Measurements from ENCODE around the gene PDZD2. TPM values are rescaled to one million over a fixed set of nuclear protein-coding genes. Genes with fewer than 3 reads are reported as not detected.

The PDZD2 gene
- total and polyA plus RNA-seq, 2 experiments from 2014 or later: 0.21 TPM; not detected in 1

DNA sequence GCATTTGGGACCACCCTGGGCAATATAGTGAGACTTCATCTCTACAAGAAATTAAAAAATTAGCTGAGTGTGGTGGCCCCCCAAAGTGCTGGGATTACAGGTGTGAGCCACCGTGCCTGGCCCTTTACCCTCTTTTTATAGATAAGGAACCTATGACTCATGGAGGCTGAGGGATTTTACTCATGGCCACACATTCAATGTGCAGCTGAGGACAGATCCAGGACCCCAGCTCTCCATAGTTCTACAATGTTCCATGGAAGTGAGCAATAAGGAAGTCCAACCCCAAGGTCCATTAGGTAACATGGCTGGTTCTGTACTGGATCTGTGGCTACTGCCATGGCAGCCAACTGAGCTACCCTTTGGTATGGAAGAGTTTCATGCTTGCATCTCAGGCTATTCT is 25.3 kb upstream of the PDZD2 start:
- Histone ChIP-seq H2AFZ (no peak overlapping the region), H3K79me2 (ENCODE audit: insufficient read depth) (no peaks in the 10 kb centered on the region), H3K4me1 (ENCODE audit: insufficient read depth) (no peaks in the 10 kb centered on the region), H3K36me3 (ENCODE audit: low read depth) (no peaks in the 10 kb centered on the region), H3K27me3 (replicated peaks; ENCODE audit: insufficient read depth) (peaks cover 3% of the 10 kb centered on the region; the same call in 1 of the 2 replicates), H3K9me2 (ENCODE audit: insufficient read depth) (no peaks in the 10 kb centered on the region), H4K20me1 (ENCODE audit: insufficient read depth) (no peaks in the 10 kb centered on the region), H3K4me2 (ENCODE audit: unreplicated experiment) (no peak overlapping the region), H3K27ac (no peak overlapping the region), H3K4me3 (no peak overlapping the region), H3F3A (ENCODE audit: insufficient read depth) (no peaks in the 10 kb centered on the region), H3K9me3 (ENCODE audit: low read depth) (no peaks in the 10 kb centered on the region), H3K9ac (no peak overlapping the region)
- DNase-seq: no peak
- WGBS, 2 experiments (ENCODE audit: low coverage in 1 of 2, low lambda C conversion rate in 2 of 2, missing lambda C conversion rate in 2 of 2): 53 to 68% methylated on average over 1 of the region's 1 CpG
- TF ChIP-seq EZH2phosphoT487 (IDR thresholded peaks at IDR 0.05; ENCODE audit: insufficient read depth, low read depth) (no peak), EZH2 (IDR thresholded peaks at IDR 0.05; ENCODE audit: insufficient read depth, poor library complexity, severe bottlenecking) (no peak)
- in situ Hi-C loops (cut with MboI): no loop called here

DNA sequence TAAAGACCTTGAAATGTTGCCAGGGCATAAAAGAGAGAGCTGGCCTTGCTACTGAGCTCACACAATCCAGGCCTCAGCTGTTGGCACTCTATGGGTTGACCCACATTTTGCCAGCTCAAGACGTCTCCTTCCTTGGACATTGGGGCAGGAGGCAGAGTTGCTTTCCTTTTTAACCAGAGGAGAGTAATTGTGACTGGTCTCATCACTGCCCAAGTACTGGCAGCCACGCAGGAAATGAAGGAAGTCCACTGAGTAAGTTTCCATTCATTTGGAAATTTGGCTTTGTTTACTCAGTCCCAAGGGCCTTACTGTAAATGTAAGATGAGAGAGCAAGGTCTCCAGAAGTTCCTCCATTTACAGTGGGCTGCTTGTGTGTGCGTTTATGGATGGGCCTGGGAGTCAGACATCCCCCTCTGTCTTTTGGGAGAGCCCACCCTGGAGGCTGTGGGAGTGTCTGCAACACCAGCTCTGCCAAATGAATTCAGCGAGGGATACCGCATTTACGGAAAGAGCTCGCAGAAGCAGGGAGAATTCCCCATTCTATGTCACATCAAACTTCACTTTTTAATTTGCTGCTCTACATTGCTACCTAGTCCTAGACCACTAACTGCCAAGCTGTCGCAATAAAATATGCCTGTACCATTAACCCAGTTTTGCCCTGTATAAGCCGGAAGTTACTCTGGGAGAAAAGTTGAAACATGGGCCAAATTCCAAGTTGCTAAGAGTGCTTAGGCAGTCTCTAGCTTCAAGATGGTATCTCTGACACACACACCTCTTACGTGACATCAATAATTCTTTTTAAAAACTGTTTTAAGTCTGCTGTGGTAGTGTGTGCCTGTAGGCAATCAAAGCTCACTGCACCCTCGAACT is 24.5 kb upstream of the PDZD2 start:
- H3K27me3 ChIP-seq (replicated peaks; ENCODE audit: insufficient read depth): peaks cover 3% of the 10 kb centered on the region; the same call in 1 of the 2 replicates
- H3K9me2 ChIP-seq (ENCODE audit: insufficient read depth): no peaks in the 10 kb centered on the region
- no peaks in the 10 kb centered on the region for H3K4me1 ChIP-seq (ENCODE audit: insufficient read depth)
- no peak for DNase-seq
- H3K4me2 ChIP-seq (ENCODE audit: unreplicated experiment): no peak overlapping the region
- H4K20me1 ChIP-seq (ENCODE audit: insufficient read depth): no peaks in the 10 kb centered on the region
- H3K79me2 ChIP-seq (ENCODE audit: insufficient read depth): no peaks in the 10 kb centered on the region
- H3K9me3 ChIP-seq (ENCODE audit: low read depth): no peaks in the 10 kb centered on the region
- 45 to 57% methylated on average over 11 of the region's 11 CpGs for WGBS, 2 experiments (ENCODE audit: low coverage in 1 of 2, low lambda C conversion rate in 2 of 2, missing lambda C conversion rate in 2 of 2)
- no peak overlapping the region for H3K27ac ChIP-seq
- H3K36me3 ChIP-seq (ENCODE audit: low read depth): no peaks in the 10 kb centered on the region
- no peak overlapping the region for H3K9ac ChIP-seq
- H3K4me3 ChIP-seq: no peak overlapping the region
- no peaks in the 10 kb centered on the region for H3F3A ChIP-seq (ENCODE audit: insufficient read depth)
- TF ChIP-seq EZH2phosphoT487 (IDR thresholded peaks at IDR 0.05; ENCODE audit: insufficient read depth, low read depth) (no peak), EZH2 (IDR thresholded peaks at IDR 0.05; ENCODE audit: insufficient read depth, poor library complexity, severe bottlenecking) (no peak)
- no peak overlapping the region for H2AFZ ChIP-seq
- in situ Hi-C loops (cut with MboI): no loop called here

DNA sequence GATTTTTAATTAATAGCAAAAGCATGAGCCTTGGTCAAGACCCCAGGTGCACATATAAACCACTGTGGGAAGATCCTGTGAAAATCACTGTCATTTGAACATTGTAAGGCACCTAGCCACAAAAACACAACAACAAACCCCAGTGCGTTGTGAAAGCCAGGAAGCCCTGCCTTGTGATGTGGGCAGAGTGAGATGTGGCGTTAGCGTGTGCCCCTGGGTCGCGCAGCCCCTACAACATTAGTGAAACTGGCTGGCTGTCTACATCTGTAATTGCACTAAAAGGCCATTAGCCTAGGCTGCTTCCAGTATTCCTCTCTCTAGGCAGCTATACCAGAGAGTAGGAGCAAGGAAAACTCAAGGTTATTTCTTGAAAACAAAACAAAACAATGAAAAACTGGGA is 21.1 kb upstream of the PDZD2 start:
- H3K27ac ChIP-seq: no peak overlapping the region
- DNase-seq: no peak

DNA sequence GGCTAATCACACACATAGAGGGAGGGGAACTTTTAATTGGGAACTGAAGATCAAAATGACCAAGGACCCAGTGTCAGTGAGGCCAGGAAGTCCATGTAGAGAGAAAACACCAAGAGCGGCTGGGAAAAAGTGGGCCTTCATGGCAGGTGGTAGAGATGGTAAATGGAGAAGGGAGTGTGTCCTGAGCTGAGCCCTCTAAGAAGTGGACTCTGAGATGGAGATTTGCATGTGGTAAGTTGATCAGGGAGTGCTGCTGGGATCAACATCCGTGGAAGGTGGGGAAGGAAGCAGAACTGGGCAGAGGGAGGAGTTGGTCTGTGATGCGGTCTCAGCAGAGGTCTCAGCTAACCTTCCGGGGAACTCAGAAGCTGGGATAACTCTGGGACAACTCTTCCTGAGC is 18.9 kb upstream of the PDZD2 start:
- in situ Hi-C loops (cut with MboI): no loop called here
- no peaks in the 10 kb centered on the region for H3K79me2 ChIP-seq (ENCODE audit: insufficient read depth)

More for the DNA sequence above, 21.1 kb upstream of the PDZD2 start:
- H2AFZ ChIP-seq: no peak overlapping the region
- no peaks in the 10 kb centered on the region for H3K9me3 ChIP-seq (ENCODE audit: low read depth)
- no peaks in the 10 kb centered on the region for H4K20me1 ChIP-seq (ENCODE audit: insufficient read depth)
- H3K4me3 ChIP-seq: no peak overlapping the region
- no peaks in the 10 kb centered on the region for H3K27me3 ChIP-seq (replicated peaks; ENCODE audit: insufficient read depth)
- no peaks in the 10 kb centered on the region for H3K79me2 ChIP-seq (ENCODE audit: insufficient read depth)
- TF ChIP-seq EZH2 (IDR thresholded peaks at IDR 0.05; ENCODE audit: insufficient read depth, poor library complexity, severe bottlenecking) (no peak), EZH2phosphoT487 (IDR thresholded peaks at IDR 0.05; ENCODE audit: insufficient read depth, low read depth) (no peak)
- no peak overlapping the region for H3K9ac ChIP-seq
- no peaks in the 10 kb centered on the region for H3K9me2 ChIP-seq (ENCODE audit: insufficient read depth)
- no peaks in the 10 kb centered on the region for H3K36me3 ChIP-seq (ENCODE audit: low read depth)
- H3K4me2 ChIP-seq (ENCODE audit: unreplicated experiment): no peak overlapping the region
- H3F3A ChIP-seq (ENCODE audit: insufficient read depth): no peaks in the 10 kb centered on the region
- in situ Hi-C loops (cut with MboI): no loop called here
- no peaks in the 10 kb centered on the region for H3K4me1 ChIP-seq (ENCODE audit: insufficient read depth)
- whole genome bisulfite sequencing, 2 experiments (ENCODE audit: low coverage in 1 of 2, low lambda C conversion rate in 2 of 2, missing lambda C conversion rate in 2 of 2): 59 to 66% methylated on average over 5 of the region's 5 CpGs

More for the DNA sequence above, 18.9 kb upstream of the PDZD2 start:
- Histone ChIP-seq H3K27me3 (replicated peaks; ENCODE audit: insufficient read depth) (no peaks in the 10 kb centered on the region), H3K4me3 (no peak overlapping the region), H4K20me1 (ENCODE audit: insufficient read depth) (no peaks in the 10 kb centered on the region), H3K9me2 (ENCODE audit: insufficient read depth) (no peaks in the 10 kb centered on the region), H2AFZ (no peak overlapping the region), H3K9me3 (ENCODE audit: low read depth) (no peaks in the 10 kb centered on the region), H3K36me3 (ENCODE audit: low read depth) (no peaks in the 10 kb centered on the region), H3F3A (ENCODE audit: insufficient read depth) (no peaks in the 10 kb centered on the region), H3K27ac (no peak overlapping the region), H3K4me1 (ENCODE audit: insufficient read depth) (no peaks in the 10 kb centered on the region), H3K9ac (no peak overlapping the region), H3K4me2 (ENCODE audit: unreplicated experiment) (no peak overlapping the region)
- TF ChIP-seq EZH2 (IDR thresholded peaks at IDR 0.05; ENCODE audit: insufficient read depth, poor library complexity, severe bottlenecking) (no peak), EZH2phosphoT487 (IDR thresholded peaks at IDR 0.05; ENCODE audit: insufficient read depth, low read depth) (no peak)
- no peak for DNase-seq
- 50 to 61% methylated on average over 4 of the region's 4 CpGs for WGBS, 2 experiments (ENCODE audit: low coverage in 1 of 2, low lambda C conversion rate in 2 of 2, missing lambda C conversion rate in 2 of 2)
